ENCODE results near the gene SLC6A5. TPM values are rescaled to one million over a fixed set of nuclear protein-coding genes. Genes with fewer than 3 reads are reported as not detected.
A peak's percentile ranks its signal among the peaks of the same experiment; 100 is the strongest.

SLC6A5 gene
- total and polyA plus RNA-seq, 2 experiments from 2014 or later, result not detected

- Histone ChIP-seq H3K9me3 (ENCODE audit: low read depth) (no peaks in the 10 kb centered on the region), H3K27me3 (peaks cover 46% of the 10 kb centered on the region), H3K4me1 (ENCODE audit: low read depth) (no peaks in the 10 kb centered on the region), H3K36me3 (no peaks in the 10 kb centered on the region), H3K27ac (no peak overlapping the region), H3K4me3 (no peak overlapping the region)
- DNase-seq (ENCODE audit: low read depth in 1 of 2, low spot score in 1 of 2), result peak in 1 of 2 donors; percentile 65
- no peak for TF ChIP-seq CTCF (IDR thresholded peaks at IDR 0.05; ENCODE audit: low read depth, low read length)
Measured at GRCh38 chr11:20611445-20611844, 12.0 kb downstream of the SLC6A5 start.

GRCh38 chr11:20611892-20612291 is 12.5 kb downstream of the SLC6A5 start:
- no peak for TF ChIP-seq CTCF (IDR thresholded peaks at IDR 0.05; ENCODE audit: low read depth, low read length)
- peak in 1 of 2 donors; percentile 95 for DNase-seq (ENCODE audit: low read depth in 1 of 2, low spot score in 1 of 2)
- Histone ChIP-seq H3K4me1 (ENCODE audit: low read depth) (no peaks in the 10 kb centered on the region), H3K4me3 (no peak overlapping the region), H3K9me3 (ENCODE audit: low read depth) (no peaks in the 10 kb centered on the region), H3K36me3 (no peaks in the 10 kb centered on the region), H3K27me3 (peaks cover 42% of the 10 kb centered on the region), H3K27ac (no peak overlapping the region)

- Histone ChIP-seq H3K27me3 (peaks cover 37% of the 10 kb centered on the region), H3K27ac (no peak overlapping the region), H3K9me3 (ENCODE audit: low read depth) (no peaks in the 10 kb centered on the region), H3K4me3 (no peak overlapping the region), H3K4me1 (ENCODE audit: low read depth) (no peaks in the 10 kb centered on the region), H3K36me3 (no peaks in the 10 kb centered on the region)
- DNase-seq (ENCODE audit: low read depth in 1 of 2, low spot score in 1 of 2), result no peak
- no peak for TF ChIP-seq CTCF (IDR thresholded peaks at IDR 0.05; ENCODE audit: low read depth, low read length)
Measured at GRCh38 chr11:20612416-20612815, 13.0 kb downstream of the SLC6A5 start.

GRCh38 chr11:20616920-20617319 is 17.5 kb downstream of the SLC6A5 start:
- no peaks in the 10 kb centered on the region for H3K4me1 ChIP-seq (ENCODE audit: low read depth)
- H3K9me3 ChIP-seq (ENCODE audit: low read depth), result no peaks in the 10 kb centered on the region
- peak in 1 of 2 donors; percentile 32 for DNase-seq (ENCODE audit: low read depth in 1 of 2, low spot score in 1 of 2)
- H3K27me3 ChIP-seq, result peaks cover 10% of the 10 kb centered on the region
- no peak overlapping the region for H3K27ac ChIP-seq
- no peaks in the 10 kb centered on the region for H3K36me3 ChIP-seq
- H3K4me3 ChIP-seq, result no peak overlapping the region
- TF ChIP-seq CTCF (IDR thresholded peaks at IDR 0.05; ENCODE audit: low read depth, low read length), result no peak

GRCh38 chr11:20617346-20618005 is 18.1 kb downstream of the SLC6A5 start:
- no peak for TF ChIP-seq CTCF (IDR thresholded peaks at IDR 0.05; ENCODE audit: low read depth, low read length)
- Histone ChIP-seq H3K27ac (no peak overlapping the region), H3K4me3 (no peak overlapping the region), H3K4me1 (ENCODE audit: low read depth) (no peaks in the 10 kb centered on the region), H3K9me3 (ENCODE audit: low read depth) (no peaks in the 10 kb centered on the region), H3K36me3 (no peaks in the 10 kb centered on the region), H3K27me3 (peaks cover 10% of the 10 kb centered on the region)
- DNase-seq (ENCODE audit: low read depth in 1 of 2, low spot score in 1 of 2), result peak in 1 of 2 donors; percentile 84
